Measurements from ENCODE around the gene IL6ST.

The IL6ST gene

DNA sequence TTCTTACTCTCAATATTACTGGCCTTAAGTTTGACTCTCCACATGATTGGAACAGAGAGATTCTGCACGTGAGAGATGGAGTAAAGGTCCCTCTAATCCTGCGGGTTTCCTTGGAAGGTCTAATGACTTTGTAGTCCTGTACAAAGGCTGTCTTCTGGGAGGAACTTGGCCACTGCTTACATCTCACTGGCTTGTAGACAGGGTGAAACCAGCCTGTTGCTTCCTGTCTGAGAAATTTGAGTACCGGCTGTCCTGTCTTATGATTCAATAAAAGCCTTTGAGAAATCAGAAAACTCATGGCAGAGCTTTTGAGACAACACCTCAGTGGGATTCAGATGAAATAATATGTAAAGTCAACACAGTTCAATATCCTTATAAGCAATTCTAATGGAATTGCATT is 100.6 kb downstream of the IL6ST start:
- no peak for DNase-seq

DNA sequence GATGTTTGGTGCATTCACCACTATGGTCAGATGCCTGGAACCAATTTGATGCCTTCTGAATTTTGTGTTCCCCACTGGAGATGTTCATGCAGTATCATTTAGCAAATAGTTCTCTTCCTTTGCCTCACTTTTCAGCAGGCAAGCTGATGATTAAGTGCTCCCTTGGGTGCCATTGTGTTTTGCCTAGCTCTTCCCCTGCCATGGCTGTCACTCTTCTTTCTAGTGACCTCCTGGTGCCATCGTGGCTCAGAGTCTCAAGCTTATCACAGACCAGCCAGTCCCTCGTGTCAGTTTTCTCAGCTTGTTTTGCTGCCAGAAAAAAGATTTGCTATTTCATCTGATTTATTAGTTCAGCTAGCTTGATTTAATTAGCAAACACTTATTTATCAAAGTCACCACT is 102.3 kb downstream of the IL6ST start:
- DNase-seq = peak; percentile 48

DNA sequence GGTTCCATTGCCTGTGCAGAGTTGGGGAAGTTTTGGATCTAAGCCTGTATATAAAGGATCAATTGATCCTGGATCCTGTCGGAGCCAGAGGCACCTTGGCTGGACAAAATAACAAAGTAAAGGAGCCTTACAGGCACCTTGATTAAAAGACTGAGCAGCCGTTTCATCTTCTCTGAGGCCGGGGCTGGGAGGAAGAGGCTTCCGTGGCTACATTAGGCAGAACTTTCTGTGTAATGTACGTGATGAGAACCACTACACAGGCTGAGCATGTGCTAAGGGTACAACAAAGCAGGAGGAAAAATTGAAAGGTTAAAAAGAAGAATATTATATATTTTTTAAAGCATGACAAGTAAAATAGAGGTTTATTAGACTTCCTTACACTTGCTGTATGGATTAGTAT is 106.6 kb downstream of the IL6ST start:
- no peak for DNase-seq

DNA sequence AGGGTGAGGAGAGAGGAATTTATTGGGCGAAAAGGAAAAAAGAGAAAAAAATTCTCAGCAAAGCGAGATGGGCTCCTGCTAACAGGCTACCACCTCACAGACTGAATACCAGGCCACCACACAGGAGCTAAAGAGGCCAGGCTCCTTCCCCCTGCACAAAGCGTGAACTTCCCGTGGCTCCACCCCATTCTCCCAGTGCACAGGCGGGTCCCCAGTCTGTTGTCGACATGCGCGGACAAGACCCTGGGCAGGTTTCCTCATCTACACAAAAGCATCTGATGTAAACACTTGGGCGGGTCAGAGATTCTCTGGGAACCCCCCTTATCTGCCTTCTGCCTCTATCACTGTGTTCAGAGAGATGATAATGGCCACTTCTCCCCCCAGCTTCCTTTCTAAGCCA is 109.4 kb downstream of the IL6ST start:
- DNase-seq = no peak
